Measurements from ENCODE around the gene ACTG1. TPM values are rescaled to one million over a fixed set of nuclear protein-coding genes. Genes with fewer than 3 reads are reported as not detected.

The ACTG1 gene
- total and polyA plus RNA-seq, 9 of the 15 experiments (the other 6 are each of a cell fraction or from before 2014, with no cell fraction given), result 224 to 1,775 (median 568) TPM

DNA sequence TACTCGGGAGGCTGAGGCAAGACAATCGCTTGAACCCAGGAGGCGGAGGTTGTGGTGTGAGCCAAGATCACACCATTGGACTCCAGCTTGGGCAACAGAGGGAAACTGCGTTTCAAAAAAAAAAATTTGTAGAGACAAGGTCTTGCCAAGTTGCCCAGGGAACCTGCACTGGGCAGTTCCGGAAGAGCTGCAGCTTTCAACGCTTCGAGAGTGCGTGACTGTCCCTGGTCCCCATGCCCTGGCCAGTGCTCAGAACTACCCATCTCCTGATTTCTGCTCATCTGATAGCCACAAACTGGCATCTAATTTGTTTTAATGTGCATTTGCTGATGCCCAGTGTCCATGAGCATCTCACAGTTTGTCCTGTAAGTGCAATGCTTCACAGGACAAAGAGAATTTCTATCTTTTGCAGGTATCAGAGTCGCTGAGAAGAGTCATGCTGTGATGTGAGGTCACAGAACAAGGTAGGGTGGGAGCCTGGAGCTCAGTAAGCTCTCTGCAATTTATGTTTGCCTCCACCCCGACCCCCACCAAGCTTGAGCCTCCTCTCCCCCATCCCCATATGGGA is 3.9 kb downstream of the ACTG1 start (continued):
- 0 out of 2 replicates have a peak, but pooled peaks have one; percentile 18 for TF ChIP-seq ZNF143 (CRISPR knock-in tag; IDR thresholded peaks at IDR 0.05)
- 0 out of 2 replicates have a peak, but pooled peaks have one; percentile 49 for TF ChIP-seq CREB5 (CRISPR knock-in tag; IDR thresholded peaks at IDR 0.05)
- no peak for TF ChIP-seq MED1 (CRISPR knock-in tag; IDR thresholded peaks at IDR 0.05; ENCODE audit: borderline replicate concordance)
- TF ChIP-seq DDX20 (tag; IDR thresholded peaks at IDR 0.05; ENCODE audit: low read depth), result no peak
- TF ChIP-seq MCM5 (IDR thresholded peaks at IDR 0.05; ENCODE audit: low read depth), result no peak
- TF ChIP-seq ZNF436 (CRISPR knock-in tag; IDR thresholded peaks at IDR 0.05), result no peak
- TF ChIP-seq KDM5B (IDR thresholded peaks at IDR 0.05; ENCODE audit: insufficient replicate concordance, low read depth, low read length), result no peak
- no peak for TF ChIP-seq CC2D1A (IDR thresholded peaks at IDR 0.05)
- no peak for TF ChIP-seq ETV5 (CRISPR knock-in tag; IDR thresholded peaks at IDR 0.05; ENCODE audit: low read depth)
- TF ChIP-seq ZC3H11A (IDR thresholded peaks at IDR 0.05; ENCODE audit: low read depth, low read length), result no peak
- TF ChIP-seq, protein P1, sequence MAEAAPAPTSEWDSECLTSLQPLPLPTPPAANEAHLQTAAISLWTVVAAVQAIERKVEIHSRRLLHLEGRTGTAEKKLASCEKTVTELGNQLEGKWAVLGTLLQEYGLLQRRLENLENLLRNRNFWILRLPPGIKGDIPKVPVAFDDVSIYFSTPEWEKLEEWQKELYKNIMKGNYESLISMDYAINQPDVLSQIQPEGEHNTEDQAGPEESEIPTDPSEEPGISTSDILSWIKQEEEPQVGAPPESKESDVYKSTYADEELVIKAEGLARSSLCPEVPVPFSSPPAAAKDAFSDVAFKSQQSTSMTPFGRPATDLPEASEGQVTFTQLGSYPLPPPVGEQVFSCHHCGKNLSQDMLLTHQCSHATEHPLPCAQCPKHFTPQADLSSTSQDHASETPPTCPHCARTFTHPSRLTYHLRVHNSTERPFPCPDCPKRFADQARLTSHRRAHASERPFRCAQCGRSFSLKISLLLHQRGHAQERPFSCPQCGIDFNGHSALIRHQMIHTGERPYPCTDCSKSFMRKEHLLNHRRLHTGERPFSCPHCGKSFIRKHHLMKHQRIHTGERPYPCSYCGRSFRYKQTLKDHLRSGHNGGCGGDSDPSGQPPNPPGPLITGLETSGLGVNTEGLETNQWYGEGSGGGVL (CRISPR knock-in tag; IDR thresholded peaks at IDR 0.05), result no peak
- TF ChIP-seq, protein P2, sequence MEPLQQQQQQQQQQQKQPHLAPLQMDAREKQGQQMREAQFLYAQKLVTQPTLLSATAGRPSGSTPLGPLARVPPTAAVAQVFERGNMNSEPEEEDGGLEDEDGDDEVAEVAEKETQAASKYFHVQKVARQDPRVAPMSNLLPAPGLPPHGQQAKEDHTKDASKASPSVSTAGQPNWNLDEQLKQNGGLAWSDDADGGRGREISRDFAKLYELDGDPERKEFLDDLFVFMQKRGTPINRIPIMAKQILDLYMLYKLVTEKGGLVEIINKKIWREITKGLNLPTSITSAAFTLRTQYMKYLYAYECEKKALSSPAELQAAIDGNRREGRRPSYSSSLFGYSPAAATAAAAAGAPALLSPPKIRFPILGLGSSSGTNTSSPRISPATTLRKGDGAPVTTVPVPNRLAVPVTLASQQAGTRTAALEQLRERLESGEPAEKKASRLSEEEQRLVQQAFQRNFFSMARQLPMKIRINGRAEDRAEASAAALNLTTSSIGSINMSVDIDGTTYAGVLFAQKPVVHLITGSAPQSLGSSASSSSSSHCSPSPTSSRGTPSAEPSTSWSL (CRISPR knock-in tag; IDR thresholded peaks at IDR 0.05; ENCODE audit: borderline replicate concordance), result no peak
- TF ChIP-seq MCM2 (IDR thresholded peaks at IDR 0.05; ENCODE audit: low read depth), result no peak
- TF ChIP-seq ELK3 (CRISPR knock-in tag; IDR thresholded peaks at IDR 0.05), result no peak
- no peak for TF ChIP-seq FOS (IDR thresholded peaks at IDR 0.05; ENCODE audit: extremely low read depth, insufficient read length)
- TF ChIP-seq RCOR1 (IDR thresholded peaks at IDR 0.05; ENCODE audit: borderline replicate concordance in 1 of 2, low read depth in 2 of 2, low read length in 2 of 2), result no peak
- TF ChIP-seq CGGBP1 (CRISPR knock-in tag; IDR thresholded peaks at IDR 0.05), result no peak
- TF ChIP-seq BCL6 (CRISPR knock-in tag; IDR thresholded peaks at IDR 0.05), result no peak
- no peak for TF ChIP-seq BRCA1 (IDR thresholded peaks at IDR 0.05)
- TF ChIP-seq BRCA1 (CRISPR knock-in tag; IDR thresholded peaks at IDR 0.05), result no peak
- 0 out of 2 replicates have a peak, but pooled peaks have one; percentile 10 for TF ChIP-seq ZNF263 (CRISPR knock-in tag; IDR thresholded peaks at IDR 0.05; ENCODE audit: borderline replicate concordance)
- no peak for TF ChIP-seq JUN (IDR thresholded peaks at IDR 0.05; ENCODE audit: borderline replicate concordance, low read depth, low read length)
- TF ChIP-seq JUN (CRISPR knock-in tag; IDR thresholded peaks at IDR 0.05; ENCODE audit: borderline replicate concordance), result no peak
- TF ChIP-seq CCNT2 (IDR thresholded peaks at IDR 0.05; ENCODE audit: borderline replicate concordance, extremely low read depth, insufficient read length, low read depth, low read length), result peak; percentile 40

All from K562 (cell line).